ENCODE data around the gene XXYLT1.

GRCh38 chr3:195071011-195071728 is 199.8 kb downstream of the XXYLT1 start:
- TF ChIP-seq JAZF1 (CRISPR knock-in tag; IDR thresholded peaks at IDR 0.05) (no peak), CTCF (IDR thresholded peaks at IDR 0.05) (no peak), GTF2I (CRISPR knock-in tag; conservative IDR thresholded peaks at IDR 0.05) (no peak), HMGA2 (CRISPR knock-in tag; IDR thresholded peaks at IDR 0.05) (no peak), ZNF138 (CRISPR knock-in tag; conservative IDR thresholded peaks at IDR 0.05) (no peak), NFYB (CRISPR knock-in tag; conservative IDR thresholded peaks at IDR 0.05; ENCODE audit: low read depth) (no peak), ZBTB43 (CRISPR knock-in tag; IDR thresholded peaks at IDR 0.05) (no peak), FOXJ3 (CRISPR knock-in tag; IDR thresholded peaks at IDR 0.05; ENCODE audit: borderline replicate concordance) (no peak), FOXK1 (CRISPR knock-in tag; IDR thresholded peaks at IDR 0.05) (no peak), ZNF232 (CRISPR knock-in tag; IDR thresholded peaks at IDR 0.05) (no peak), ZMAT4 (CRISPR knock-in tag; IDR thresholded peaks at IDR 0.05) (no peak), NFE2L1 (CRISPR knock-in tag; IDR thresholded peaks at IDR 0.05) (no peak), ATF3 (CRISPR knock-in tag; conservative IDR thresholded peaks at IDR 0.05) (no peak), CREB1 (CRISPR knock-in tag; IDR thresholded peaks at IDR 0.05) (no peak)

Measured in WTC11 (cell line).